Activated CD4-positive, alpha-beta T cell treated with anti-CD3 and anti-CD28 coated beads, Interleukin-2, Interleukin-4, amounts not matched to agents 100 ng/mL and 50 ng/mL, durations not matched to agents 16 hours and 8 hours (primary cell): ENCODE results near the gene SERPINB5.

Experiments
- DNase-seq: peaks from one replicate; pipeline ENCODE4 v3.0.0-alpha.2; 2020; ENCODE audit warnings: low spot score

The SERPINB5 gene

DNA sequence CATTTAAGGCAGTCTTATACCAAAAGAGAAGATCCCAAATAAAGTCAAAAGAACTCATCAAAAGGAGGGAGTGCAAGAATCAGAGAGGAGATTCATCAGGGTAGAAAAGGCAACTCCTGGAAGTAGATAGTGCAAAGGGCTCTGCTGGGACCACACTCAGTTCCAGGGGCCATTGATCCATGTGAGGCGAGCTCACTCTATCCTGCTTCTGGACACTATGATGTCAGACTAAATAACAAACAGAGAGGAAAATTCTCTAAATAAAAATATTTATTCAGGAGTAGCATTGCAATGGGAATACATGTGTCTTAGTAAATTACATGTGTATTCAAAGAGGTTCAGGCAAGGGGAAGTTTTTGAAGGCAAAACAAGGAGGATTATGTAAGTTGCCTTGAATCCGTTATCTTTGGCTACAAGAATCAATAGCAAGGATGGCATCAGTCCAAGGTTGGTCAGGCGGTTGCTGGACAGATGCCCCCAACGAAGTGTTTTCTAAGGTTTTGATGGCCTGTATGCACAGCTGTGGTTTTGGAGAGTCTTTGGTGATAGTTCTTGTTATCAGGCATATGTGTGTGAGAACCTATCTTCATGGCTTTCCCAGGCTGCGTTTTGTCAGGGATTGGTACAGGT is 52.2 kb downstream of the SERPINB5 start:
- DNase-seq = no peak

DNA sequence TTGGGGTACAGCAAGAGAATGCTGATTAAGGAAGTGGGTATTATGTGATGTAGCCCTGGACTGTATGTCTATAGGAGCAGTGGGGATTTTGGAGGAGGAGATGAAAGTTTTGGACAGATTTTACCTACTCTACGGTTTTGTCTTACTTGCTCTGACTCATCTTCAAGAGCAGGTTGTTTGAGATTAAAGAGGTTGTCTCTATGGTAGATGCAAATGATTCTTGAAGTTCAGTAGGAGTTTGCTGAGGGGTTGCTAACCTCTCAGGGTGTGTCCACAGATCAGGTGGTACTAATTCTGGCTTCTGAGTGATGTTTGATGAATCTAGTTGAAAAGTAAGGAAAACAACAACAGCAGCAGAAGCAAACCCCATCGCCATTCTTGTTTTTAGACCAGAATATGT is 55.7 kb downstream of the SERPINB5 start:
- DNase-seq = no peak

DNA sequence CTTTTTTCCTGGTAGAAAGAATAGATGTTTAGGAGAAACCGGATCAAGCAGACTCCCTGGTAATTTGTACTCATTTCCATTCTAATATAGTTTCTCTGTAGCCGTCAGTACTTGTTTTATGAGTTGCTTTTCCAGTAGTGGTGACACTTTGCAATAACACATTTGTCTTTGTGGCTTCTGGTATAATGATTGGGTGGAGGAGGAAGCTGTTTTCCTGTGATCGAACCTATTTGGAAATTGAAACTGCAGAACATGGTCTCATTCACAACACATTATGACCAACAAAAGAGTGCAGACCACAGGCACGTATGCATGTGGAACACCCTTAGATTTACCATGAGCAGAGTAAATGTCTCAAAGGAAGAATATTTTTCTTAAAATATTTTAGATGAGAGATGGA is 57.9 kb downstream of the SERPINB5 start:
- DNase-seq = peak; percentile 26

DNA sequence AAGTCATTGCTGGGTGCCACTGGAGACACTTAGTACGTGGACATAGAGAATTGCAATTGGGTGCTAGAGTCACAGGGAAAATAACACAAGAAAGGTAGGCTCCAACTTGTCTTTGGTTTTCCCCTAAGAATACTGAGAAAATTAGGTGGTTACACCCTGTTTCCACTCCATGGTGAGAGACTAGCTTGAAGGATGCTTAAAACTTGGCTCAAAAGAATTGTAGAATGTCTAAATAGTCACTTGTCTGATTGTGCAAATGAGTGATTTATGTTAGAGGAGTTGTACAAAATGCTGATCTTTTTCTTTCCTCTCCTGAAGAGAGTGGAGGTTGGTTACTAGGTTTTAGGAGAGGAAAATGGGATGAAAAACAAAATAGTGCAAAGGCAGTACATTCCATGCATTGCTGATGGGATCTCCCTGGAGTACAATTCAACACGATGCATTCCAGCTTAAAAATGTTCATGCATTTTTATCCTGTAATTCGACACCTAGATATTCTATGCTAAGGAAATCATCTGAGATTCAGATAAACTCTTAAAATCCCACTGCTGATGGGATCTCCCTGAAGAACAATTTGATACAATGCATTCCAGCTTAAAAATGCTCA is 63.2 kb downstream of the SERPINB5 start:
- no peak for DNase-seq

DNA sequence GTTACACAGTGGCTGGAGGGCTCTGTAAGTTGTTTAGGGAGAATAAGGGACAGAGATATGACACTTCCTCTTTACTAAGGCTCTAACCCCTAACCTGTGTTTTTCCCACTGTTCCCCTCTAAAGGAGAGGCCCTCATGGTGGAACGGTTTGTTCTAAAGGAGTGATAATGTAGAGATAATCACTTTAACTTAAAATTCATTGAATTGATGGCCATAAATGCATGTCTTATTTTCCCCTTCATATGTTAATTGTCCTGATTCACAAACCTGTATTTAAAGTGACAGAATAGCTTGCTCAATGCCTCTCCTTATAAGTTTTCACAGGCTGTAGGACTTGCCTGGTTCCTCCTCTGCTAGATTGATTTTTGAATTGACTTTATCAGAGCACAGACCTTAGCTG is 65.3 kb downstream of the SERPINB5 start, which contains the start of gene SERPINB12:
Gene SERPINB12, plus strand, starts transcription at position 301 of the 400 bp plus-strand sequence. CDS start 13,791 bp downstream, outside the sequence.
- DNase-seq = no peak

DNA sequence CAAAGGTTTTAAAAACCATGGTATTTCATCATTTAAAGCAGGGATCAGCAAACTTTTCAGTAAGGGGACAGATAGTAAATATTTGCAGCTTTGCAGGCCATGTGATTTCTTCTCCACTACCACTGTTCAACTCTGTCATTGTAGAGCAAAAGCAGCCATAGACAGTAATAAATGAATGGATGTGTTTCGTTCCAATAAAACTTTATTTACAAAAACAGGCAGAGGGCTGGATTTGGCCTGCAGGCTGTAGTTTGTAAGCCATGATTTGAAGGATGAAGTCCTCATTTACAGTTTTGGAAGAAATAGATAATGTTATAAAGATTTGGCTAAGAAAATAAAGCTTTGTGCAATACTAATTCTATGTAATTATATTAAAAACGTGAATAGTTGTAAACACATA is 67.3 kb downstream of the SERPINB5 start:
- no peak for DNase-seq

DNA sequence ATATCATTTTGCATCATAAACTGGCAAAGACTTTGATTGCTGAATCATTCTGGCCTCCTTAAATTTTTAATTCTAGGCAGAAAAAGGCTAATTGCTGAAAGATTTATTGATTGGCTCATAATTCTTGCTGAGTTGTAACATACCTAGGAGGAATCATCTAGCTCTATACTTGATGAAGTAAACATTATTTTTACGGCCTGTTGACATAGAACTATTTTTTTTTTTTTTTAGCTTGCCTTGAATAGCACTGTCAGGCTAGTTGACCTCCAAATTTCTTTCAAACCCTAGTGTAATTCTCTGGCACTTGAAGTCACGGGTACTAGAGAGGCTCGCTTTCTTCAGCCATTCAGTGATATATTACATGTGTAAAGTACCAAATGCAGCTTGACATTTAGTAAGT is 68.2 kb downstream of the SERPINB5 start:
- no peak for DNase-seq

DNA sequence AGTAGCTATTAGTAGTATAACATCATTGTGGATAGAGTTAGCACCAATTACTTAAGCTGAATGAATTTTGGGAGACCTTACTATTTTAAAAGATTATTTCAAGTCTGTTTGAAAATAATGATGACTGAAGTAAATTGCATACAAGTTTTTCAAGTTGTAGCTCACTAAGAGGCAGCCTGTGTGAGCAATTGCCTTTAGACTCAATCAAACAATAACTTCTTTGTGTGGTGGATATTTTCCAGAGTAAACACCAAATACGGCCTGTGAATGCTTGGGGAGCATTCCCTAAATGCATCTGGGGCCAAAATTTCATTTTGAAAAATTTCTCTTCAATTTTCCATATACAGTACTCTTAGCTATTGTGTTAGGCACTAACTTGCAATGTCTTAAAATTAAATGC is 73.3 kb downstream of the SERPINB5 start:
- no peak for DNase-seq

DNA sequence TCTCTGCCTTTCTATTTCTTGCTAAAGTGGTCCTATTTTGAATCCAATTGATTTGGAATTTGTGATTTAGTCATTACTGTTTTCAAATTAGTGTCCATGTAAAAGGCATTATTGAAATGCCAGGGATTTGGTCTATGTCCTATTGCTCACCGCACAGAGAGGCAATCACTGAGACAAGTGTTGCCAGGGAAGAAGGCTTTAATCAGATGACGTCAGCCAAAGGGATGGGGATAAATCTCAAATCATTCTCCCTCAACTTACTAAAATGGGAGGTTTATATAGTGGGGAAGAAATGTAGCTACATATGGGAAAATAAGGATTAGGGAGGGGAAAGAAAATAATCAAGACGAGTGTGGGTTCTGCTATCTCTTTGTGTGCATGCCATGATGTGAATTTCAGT is 75.0 kb downstream of the SERPINB5 start:
- DNase-seq = no peak

DNA sequence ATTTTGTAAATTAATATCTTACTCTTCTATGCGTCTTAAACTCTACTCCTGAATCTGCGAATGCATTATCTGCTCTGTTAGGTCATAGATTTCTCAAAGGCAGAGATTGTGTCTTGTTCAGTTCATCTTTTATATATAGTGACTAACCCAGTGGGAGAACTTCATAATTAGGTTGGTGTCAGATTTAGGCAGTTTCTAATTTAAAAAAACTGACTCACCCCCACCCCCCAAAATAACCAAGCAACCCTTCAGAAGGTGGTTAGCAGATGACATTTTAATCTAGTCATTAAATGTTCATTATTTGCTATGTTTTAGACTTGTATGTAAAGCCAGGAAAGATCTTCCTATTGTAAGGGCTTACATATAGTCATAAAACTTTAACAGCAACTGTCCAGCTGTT is 75.8 kb downstream of the SERPINB5 start:
- no peak for DNase-seq

DNA sequence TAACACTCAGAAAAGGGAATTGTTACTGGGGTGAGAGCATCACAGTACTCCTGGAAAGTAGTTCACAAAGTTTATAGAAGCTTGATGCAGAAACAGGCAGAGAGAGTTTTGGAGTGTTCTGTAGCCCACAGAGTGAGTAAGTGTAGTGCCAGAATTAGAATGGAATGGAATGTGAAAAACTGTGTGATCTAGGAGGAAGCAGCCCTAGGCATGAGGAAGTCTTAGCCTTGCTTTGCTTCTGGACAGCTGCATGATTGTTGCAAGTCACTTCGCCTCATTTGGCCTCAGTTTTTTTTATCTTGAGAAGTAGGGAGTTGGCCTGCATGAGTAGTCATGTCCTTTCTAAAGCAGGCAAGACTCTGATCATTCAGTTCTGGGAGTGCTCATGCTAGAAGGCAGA is 76.3 kb downstream of the SERPINB5 start:
- DNase-seq = no peak
